Skin of body (tissue), 2 donors: ENCODE results near the gene FKRP. TPM values are rescaled to one million over a fixed set of nuclear protein-coding genes. Genes with fewer than 3 reads are reported as not detected.
A peak's percentile ranks its signal among the peaks of the same experiment; 100 is the strongest.

Experiments used
- DNase-seq: peaks from one replicate; lab custom pipeline; 2025; lab: John Stamatoyannopoulos, UW
- total RNA-seq: library from RNA; depleted of rRNA; stranded (reverse); fragments of >200 nt; gene quantifications from one replicate; pipeline ENCODE4 v1.2.3, GENCODE V29; 2014

FKRP gene
- total RNA-seq, 1 donor from 2014 or later = 7.0 TPM

DNA sequence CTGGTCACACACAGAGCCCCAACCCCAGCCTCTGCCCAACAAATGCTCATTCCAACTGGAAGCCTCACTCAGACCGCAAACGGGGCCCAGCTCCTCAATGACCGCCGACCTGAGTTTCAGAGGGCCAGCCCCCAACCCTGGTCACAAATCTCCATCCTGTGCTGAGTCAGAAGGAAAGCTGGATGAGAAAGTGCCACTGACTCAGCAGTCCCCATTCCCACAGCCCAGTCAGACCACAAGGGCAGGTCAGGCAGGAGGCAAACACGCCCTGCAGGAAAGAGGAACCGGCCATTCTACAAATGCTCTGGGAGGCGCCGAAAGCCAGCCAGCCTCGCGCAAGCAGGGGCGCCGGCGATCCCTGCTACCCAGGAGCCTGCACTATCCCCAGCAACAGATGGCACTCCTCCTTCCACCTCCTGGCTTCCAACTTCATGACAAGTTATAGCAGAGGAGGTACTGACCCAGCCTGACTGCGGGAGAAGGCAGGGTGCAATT, 14.8 kb upstream of the FKRP start:
- no peak for DNase-seq

DNA sequence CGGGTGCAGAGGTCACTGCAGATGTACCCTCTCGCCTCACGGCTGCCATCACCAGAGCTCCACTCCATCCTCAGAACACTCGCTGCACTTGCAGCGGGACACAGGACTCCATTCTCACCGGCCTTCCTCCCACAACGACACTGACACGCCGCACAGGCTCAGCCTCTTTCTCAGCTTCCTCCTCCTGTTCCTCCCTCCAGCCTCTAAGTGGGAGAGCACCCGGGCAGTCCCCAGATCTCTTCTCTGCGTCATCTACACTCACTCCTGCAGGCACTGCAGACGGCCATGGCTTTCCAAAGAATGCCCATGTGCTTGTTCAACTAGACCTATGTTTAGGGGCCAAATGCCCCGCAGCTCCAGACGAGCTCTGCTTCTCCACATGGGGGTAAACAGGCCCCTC, 14.3 kb upstream of the FKRP start:
- no peak for DNase-seq

DNA sequence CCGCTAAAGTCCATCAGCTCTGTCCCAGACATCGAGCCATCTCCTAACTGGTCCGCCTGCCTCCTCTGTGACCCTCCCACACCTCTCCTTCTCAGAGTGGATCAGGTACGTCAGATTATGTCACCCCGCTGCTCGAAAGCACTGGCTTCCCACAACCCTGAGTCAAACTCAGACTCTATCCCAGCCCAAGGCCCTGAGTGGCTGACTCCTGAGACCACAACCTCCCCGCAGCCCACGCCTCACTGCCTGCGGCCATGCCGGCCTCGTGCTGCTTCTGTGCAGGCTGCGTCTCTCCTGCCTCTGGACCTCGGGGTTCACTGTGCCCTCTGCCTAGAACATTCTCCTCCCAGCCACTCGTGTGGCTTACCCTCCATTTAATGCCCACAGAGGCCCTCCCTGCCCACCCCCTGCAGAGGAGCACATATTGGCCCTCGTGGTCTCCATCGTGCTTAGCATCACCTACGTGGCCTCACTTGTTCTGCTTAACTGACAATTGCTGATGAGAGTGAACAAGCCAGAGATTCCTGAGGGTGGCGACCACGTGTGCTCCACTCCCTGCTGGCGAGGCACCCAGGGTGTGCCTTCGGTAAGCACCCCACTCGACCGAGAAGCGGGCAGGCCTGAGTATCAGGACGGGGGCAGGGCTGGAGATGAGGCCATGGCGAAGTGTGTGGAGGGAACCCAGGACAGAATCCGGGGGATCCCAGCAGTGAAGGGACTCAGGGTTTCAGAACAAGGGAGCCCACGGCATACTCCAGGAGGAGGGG, 13.5 kb upstream of the FKRP start:
- DNase-seq = no peak

DNA sequence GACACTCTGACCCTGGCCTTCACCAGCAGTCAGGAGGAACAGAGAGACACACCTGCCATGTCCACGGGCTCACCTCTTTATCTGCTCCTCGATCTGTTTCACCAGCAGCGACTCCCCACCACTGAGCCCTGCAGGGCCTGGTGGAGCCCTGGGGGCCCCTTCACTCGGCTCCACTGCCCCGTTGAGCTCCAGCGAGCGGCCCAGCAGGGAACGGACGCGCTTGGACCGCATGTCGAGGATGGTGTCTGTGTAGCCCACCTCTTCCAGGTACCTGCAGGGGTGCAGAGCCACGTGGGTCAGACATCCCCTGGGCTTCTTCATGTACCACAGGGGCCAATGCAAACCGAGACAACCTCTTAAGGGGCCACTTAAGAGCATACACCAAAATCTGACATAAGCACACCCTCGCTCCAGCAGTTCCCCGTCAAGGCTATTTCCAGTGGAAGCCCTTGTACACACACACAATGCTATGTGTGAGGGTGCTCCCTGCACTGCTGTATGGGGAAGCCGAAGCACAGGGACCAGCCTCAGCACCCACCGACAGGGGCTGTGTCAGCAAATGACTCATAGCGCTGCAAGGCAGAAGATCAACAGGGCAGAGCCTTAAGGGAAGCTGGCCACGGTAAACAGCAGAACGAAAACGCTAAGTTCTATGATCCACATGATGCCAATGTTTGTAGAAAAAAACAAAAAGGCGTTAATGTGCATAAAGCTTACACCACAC, 12.7 kb upstream of the FKRP start:
- DNase-seq = no peak

DNA sequence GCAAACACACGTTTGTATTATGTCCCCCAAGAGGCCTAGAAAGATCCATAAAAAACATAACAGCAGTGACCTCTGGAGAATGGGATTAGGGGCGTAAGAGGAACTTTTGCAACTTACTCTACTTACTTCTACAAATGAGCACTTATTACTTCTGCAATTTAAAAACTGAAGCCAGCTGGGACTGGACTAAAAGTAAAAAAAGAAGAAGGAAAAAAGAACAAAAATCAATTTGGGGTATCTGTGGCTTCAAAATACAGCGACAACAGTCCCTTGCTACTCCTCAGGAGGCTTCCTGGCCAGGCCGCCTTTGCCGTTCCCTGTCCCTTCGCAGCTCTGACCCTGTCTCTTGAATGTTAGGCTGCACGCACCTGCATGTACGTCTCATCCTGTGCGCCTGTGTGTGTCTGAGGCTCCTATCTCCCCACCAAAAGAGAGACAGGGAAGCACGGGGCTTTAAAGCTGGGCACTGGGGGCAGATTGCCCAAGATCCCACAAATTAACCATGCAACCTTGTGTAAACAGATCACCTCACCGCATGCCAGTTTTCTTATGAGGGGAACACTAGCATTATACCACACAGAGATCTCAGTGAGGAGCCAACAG, 12.1 kb upstream of the FKRP start:
- DNase-seq = no peak

DNA sequence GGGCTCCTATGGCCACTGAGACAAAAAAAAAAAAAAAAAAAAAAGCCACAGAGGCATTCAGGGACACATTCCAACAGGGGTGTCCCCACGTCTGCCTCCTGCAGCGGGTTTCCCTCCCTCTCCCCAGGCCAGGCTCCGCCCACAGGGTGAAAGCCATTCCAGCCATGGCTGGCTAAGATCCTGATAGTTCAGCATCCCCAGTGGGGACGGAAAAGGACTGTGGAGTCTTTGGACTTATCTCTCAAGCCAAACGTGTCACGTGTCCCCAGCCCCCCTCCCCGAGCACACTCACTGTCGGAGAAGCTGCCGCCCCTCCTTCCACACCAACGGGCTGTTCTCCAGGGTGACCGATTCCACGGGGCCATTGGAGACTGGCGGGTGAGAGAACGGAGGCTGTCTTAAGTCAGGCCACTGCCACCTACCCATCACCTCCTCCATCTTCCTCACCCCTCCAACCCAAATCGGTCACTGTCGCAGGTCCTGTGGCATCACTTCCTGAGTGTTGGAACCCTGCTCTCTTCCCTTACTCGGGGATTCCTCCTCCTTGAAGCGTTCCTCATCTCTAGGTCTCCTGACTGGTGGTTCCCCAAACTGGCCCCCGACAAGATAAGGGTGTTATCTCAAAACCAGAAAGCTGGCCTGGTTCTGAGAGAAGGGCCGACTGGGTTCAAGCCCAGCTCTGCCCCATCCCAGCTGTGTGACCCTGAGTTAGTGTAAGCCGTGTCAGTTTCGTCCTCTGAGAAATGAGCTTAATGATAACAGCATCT, 9.1 kb upstream of the FKRP start:
- no peak for DNase-seq

DNA sequence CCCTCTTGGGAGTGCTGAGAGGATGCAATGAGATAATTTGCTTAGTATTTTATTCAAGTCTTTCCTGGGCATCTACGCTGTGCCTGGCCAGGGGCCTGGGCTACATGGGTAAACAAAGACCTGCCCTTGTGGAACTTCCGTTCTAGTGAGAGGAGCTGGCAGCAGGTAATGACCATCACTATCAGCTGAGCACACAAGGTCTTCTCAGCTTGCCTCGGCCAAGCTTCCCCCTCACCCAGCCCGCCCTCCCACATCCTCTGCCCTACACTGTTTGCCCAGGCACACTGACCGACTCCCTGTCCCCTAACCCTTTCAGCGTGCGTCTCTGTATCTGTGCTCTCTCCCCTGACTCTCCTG, 8.6 kb upstream of the FKRP start:
- DNase-seq = no peak

DNA sequence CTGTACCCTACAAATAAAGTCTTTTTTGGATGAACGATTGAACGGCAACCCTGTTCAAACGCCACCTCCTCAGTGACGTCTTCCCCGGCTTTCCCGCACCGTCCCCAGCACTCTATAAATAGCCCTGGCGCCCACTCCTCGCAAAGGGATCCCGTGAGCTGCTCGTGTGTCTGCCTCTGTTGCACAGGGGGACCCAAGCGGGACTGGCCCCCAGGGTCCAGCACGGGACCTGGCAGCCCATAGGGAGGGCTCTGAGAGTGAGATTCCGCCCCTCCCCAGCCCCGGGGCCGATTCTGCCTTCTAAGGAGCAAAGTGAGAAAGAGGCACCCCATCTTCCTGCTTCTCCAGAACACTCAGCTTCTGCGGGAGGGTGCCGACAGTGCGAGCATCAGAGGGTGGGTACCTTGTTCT, 8.1 kb upstream of the FKRP start:
- no peak for DNase-seq

DNA sequence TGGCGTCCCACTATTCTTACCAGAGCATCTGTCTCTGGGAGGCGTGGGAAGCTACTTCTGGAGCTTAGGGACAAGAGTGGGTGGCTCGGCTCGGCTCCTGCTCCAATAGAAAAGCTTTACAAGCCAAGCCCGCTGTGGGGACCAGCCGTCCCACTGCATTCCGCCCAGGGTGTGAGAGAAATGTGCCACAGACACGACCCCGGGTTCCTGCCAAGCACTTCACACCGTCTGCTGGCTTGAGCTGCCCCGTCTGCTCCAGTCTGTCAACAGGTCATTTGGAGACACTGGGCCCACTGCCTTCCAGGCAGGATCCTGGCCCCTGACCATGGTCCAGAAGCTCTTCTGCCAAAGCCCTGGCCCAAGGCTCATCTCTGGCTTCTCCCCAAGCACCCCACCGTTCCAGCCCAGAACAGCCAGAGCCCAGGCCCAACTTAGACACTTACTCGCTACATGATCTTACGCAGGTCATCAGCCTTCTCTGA, 6.5 kb upstream of the FKRP start:
- DNase-seq = no peak

DNA sequence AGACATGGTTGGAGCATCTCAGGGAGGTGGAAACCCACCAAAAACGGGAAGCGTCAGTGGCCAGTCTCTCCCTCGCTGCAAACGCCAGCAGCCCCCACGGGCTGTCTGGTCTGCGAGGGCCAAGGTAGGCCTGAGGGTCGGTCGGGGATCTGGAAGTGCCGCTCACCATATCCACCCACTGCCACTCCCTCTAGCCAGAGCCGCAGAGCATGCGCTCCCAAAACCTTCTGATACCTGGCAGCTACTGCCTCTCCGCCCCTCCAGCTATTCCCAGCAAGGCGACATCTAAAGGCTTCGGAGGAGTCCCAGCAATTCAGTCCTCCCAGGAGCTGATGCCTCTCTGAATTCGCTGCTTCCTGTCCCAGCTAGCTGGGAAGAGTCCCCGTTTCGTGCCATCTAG, 4.4 kb upstream of the FKRP start:
- no peak for DNase-seq

DNA sequence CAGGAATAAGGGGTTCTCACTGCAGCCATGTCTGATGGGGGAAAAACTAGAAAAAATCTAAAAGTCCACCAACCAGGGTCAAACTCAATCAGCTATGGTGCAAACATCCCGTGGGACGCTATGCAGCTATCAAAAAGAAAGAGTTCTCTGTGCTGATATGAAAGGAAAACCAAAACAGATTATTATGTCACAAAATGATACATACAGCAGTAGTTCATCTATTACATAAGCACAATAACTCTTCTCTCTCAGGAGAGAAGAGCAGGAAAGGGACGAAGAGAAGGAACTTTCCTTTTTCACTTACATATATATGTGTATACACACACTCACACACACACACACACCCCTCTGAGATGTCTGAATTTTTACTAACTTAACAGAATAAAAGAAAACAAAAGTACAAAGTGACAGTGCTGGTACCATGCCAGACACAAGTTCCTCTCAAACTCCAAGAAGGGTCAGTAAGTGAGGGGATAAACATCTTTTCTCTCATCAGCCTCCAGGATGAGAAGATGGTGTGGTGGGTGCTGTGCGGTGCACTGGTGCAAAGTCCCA, 2.9 kb upstream of the FKRP start:
- DNase-seq = no peak

DNA sequence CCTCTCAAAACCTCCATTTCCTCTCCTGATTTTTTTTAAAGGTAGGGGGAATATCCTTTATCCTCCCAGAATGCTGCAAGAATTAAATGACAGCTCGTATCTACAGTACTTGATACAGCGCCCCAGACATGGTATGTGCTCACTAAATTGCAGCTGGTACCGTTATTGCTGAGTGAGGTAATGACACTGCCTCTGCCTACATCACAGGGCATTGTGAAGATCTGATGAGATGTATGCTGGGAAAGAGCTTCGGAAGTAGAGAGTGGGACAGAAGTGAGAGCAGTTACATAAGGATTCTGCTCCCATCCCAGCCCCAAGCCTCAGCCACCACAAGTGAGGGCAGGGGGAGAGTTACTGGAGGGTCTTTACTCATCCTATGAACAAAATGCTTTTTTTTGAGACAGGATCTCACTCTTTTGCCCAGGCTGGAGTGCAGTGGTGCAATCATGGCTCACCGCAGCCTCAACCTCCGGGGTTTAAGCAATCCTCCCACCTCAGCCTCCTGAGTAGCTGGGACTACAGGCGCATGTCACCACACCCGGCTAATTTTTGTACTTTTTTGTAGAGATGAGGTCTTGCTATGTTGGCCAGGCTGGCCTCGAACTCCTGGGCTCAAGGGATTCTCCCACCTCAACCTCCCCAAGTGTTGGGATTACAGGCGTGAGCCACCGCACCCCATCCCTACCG, 1.7 kb upstream of the FKRP start:
- DNase-seq = no peak

DNA sequence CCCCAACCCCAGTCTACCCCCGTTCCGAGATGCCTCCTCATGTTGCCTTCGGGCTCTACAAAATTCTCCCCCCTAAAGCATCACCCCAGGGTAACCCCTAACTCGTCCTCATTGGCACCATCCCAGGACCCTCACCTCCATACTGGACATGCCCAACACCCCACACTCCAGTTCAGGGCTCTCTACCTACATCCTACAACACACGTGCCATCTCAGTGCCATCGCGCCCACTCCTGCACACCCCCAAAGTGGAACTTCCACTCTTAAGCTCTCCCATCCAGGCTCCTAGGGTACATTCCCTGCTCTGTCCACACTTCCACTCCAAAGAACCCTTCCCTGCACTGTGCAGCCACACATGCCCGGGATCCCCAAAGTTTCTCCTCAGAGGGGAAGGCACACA, 827 bp upstream of the FKRP start:
- no peak for DNase-seq

DNA sequence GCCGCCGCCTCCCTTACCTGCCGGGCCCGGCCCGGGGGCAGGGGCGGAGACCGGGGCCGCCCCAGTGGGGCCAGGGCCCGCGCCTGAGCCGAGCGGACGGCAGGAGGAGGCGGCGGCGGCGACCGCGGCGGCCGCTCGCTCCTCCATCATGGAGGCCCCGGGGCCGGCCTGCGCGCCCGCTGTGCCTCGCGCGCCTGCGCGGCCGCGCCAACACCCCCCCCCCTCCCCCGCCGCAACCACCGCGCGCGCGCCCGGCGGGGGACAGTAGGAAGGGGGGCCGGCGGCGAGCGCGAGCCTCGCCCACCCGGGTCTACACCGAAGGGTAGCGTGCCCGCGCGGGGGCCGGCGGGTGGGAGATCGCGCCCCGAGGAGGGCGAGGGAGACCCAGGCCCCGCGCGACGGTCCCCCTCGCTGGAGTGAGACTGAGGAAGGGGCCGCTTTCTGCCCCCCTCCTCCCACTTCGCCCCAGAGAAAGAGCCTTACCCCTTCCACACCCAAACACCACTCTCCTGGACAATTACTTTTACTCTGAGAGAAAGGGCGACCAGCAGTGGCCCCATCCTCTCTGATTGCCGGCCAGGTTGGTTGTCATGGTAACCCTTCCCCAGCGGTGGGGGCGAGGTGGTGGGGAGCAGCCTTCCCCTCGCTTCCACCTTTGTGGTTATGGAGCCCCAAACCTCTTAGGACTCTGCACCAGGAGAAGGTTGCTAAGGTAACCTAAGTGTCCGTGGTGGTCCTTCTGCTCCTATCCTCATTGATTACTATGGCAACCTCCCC, 612 bp downstream of the FKRP start, which contains the start of gene STRN4:
STRN4 (minus strand) TSS at position 170 of the 777 bp plus-strand sequence; CDS start at position 150, 20 bp downstream.
- peak; percentile 16 for DNase-seq

DNA sequence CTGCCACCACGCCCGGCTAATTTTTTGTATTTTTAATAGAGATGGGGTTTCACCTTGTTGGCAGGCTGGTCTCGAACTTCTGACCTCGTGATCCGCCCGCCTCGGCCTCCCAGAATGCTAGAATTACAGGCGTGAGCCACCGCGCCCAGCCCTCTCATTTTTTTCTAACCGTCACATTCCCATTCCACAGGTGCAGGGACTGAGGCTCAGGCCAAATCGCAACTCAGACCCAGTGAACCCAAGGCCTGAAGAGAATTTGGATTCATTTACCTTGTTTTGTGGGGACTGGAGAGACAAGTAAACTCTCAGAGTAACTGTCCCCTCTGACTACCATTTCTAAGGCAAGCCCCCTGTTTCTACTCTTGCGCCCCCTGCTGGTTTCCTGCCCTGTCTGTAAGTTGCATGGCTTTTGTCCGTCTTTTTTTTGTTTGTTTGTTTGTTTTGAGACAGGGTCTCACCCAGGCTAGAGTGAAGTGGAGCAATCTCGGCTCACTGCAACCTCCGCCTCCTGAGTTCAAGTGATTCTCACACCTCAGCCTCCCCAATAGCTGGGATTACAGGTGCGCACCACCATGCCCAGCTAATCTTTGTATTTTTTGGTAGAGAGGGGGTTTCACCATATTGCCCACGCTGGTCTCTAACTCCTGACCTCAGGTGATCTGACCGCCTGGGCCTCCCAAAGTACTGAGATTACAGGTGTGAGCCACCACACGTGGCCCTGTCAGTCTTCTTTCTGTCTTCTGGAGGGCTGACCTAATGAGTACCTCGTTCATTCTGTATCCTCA, 2.7 kb downstream of the FKRP start:
- DNase-seq = no peak

DNA sequence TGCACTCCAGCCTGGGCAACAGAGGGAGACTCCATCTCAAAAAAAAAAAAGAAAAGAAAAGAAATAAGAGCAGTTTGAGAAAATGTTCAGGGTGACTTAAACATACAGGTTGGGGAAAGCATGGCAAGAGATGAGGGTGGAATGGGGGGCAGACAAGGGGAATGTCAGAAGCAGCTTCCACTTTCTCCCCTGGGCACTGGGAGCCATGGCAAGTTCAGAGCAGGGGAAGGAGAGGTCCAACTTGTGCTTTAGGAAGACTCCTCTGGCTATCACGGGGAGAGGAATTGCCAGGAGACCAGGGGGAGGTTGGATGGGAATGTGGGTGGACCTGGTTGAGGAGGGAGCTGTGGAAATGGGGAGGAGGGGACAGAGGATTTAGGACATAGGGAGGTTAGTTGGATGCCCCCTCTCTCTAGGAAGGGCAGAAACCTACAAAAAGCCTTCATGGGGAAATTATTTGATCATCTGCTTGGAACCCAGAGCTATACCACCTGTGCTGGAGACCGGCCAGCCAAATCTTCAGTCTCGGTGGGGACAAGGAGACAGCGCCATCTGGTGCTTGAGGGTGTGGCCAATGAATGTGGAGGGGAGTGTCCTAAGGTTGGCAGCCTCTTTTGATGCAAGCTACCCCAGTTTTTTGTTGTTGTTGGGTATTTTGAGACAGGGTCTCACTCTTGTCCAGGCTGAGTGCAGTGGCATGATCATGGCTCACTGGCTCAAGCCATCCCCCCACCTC, 7.7 kb downstream of the FKRP start:
- no peak for DNase-seq

DNA sequence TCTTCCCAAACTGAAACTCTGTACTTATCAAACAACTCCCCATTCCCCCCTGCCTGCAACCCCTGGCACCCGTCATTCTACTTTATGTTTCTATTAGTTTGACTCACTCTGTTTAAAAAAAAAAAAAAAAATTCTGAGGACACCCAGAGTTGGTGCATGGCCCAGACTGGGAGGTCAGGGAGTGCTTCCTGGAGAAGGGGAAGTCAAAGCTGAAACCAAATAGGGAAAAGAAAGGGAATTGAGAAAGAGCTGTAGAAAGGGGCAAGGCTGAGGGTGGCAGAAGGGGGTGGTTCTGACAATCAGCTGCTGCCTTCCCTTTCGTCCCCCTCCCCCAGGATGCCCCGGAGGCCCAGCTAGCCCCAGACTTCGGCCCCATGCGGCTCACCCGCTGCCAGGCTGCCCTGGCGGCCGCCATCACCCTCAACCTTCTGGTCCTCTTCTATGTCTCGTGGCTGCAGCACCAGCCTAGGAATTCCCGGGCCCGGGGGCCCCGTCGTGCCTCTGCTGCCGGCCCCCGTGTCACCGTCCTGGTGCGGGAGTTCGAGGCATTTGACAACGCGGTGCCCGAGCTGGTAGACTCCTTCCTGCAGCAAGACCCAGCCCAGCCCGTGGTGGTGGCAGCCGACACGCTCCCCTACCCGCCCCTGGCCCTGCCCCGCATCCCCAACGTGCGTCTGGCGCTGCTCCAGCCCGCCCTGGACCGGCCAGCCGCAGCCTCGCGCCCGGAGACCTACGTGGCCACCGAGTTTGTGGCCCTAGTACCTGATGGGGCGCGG, 9.4 kb downstream of the FKRP start:
- DNase-seq = no peak
